ENCODE results near the gene YES1.
"Not testable (repeated sequence)": the region's sequence is repeated elsewhere in the genome, so short reads cannot be mapped to it uniquely, and the experiment has no call there.

YES1 gene

DNA sequence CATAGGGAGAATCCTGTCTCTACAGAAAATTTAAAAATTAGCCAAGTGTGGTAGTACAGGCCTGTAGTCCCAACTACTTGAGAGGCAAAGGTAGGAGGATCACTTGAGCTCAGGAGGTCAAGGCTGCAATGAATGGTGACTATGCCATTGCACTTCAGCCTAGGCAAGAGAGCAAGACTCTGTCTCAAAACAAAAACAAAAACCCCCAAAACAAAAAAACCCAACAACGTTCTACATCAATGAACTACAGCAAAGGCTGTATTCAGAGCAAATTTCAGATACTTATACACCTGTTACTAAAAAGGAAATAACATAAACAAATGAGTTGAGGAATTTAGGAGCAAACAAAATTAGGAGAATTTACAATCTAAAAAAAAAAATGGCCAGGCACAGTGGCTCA lies 22.6 kb downstream of the YES1 start:
- TF ChIP-seq, protein P1, sequence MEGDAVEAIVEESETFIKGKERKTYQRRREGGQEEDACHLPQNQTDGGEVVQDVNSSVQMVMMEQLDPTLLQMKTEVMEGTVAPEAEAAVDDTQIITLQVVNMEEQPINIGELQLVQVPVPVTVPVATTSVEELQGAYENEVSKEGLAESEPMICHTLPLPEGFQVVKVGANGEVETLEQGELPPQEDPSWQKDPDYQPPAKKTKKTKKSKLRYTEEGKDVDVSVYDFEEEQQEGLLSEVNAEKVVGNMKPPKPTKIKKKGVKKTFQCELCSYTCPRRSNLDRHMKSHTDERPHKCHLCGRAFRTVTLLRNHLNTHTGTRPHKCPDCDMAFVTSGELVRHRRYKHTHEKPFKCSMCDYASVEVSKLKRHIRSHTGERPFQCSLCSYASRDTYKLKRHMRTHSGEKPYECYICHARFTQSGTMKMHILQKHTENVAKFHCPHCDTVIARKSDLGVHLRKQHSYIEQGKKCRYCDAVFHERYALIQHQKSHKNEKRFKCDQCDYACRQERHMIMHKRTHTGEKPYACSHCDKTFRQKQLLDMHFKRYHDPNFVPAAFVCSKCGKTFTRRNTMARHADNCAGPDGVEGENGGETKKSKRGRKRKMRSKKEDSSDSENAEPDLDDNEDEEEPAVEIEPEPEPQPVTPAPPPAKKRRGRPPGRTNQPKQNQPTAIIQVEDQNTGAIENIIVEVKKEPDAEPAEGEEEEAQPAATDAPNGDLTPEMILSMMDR (IDR thresholded peaks at IDR 0.05; ENCODE audit: insufficient read depth, low read length, poor library complexity, severe bottlenecking) = no peak
- no peak overlapping the region for H3K4me3 ChIP-seq (replicated peaks; ENCODE audit: low read depth, low read length)
- no peaks in the 10 kb centered on the region for H3K36me3 ChIP-seq (ENCODE audit: control insufficient read depth, insufficient read depth, low read length)
- no peak for DNase-seq (ENCODE audit: extremely low read depth, insufficient read length)
- H3K27me3 ChIP-seq (replicated peaks; ENCODE audit: control insufficient read depth, insufficient read depth, low read length) = no peaks in the 10 kb centered on the region

DNA sequence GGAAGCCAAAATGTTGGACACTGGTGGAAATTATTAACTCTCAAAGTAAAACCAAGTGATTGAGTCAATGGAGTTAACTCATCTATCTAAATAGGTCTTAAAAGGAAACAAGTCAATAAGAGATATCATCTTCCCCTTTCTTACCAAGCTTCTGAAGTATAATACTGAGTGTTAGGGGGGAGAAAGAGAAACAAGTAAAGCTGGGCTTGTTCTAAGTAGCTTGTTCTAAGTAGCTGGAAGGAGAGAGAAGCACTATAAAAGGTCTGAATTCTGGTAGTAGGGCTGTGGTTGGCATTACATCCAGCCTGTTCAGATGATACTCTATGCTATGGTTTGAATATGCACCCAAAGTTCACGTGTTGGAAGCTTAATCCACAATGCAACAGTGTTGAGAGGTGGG lies 26.8 kb downstream of the YES1 start:
- H3K36me3 ChIP-seq (ENCODE audit: control insufficient read depth, insufficient read depth, low read length) = no peaks in the 10 kb centered on the region

DNA sequence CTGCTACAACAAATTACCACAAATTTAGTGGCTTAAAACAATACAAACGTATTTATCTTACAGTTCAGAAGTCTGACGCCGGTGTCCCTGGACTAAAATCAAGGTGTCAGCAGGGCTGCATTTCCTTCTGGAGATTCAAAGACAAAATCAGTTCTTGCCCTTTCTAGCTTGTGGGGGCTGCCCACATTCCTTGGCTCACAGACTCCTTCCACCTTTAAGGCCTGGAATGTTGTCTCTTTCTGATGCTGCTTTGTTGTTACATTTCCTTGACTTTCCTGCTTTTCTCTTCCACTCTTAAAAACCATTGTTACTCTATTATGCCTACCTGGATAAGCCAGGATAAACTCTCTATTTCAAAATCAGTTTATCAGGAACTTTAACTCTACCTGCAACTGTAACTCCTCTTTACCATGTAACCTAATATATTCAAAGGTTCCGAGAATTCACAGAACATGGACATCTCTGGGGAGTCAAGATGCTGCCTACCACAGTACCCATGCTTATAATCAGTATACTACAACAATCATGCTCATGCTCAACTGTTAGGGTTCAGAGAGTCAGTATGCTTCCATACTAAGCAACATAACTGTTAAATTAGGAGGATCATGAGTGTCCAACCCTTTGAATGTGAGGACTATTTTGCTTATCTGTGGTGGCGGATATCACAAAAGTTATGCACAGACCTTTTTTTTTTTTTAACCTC lies 27.4 kb downstream of the YES1 start:
- no peaks in the 10 kb centered on the region for H3K36me3 ChIP-seq (ENCODE audit: control insufficient read depth, insufficient read depth, low read length)

More for the DNA sequence above, 26.8 kb downstream of the YES1 start:
- no peaks in the 10 kb centered on the region for H3K27me3 ChIP-seq (replicated peaks; ENCODE audit: control insufficient read depth, insufficient read depth, low read length)
- H3K4me3 ChIP-seq (replicated peaks; ENCODE audit: low read depth, low read length) = no peak overlapping the region
- no peak for DNase-seq (ENCODE audit: extremely low read depth, insufficient read length)
- TF ChIP-seq, protein P1 (IDR thresholded peaks at IDR 0.05; ENCODE audit: insufficient read depth, low read length, poor library complexity, severe bottlenecking) = no peak

DNA sequence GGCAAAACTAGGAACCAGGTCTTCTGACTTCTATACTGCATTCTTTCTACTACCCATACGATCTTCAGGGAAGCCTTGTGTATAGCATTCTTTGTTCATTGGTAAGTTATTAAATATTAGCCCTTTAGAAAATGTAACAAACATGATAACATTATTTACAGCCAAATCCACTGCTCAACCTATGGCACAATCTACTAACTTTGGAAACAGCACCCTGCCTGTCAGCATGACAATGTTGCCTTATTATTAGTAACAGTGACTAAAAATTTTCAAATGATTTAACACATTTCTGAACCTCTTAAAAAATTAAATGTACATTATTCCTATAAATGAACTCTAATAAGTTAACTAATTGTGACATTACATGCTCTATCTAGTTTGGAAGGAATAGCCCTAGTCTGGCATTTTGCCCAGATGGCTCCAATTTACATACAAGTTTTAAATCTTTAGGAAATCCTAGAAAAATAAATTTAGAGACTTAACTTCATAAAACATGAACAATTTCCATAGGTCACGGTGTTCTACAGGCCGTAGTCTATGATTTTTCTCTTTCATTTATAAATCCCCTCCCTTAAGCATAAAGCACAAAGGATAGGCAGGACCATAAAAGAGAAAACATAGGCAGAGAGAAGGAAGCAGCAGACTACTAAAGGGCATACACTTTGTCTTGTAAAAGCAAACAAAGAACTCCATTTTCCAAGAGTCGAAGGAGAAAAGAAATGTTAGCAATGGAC lies 33.7 kb downstream of the YES1 start:
- Histone ChIP-seq H3K4me3 (replicated peaks; ENCODE audit: low read depth, low read length) (no peak overlapping the region), H3K36me3 (ENCODE audit: control insufficient read depth, insufficient read depth, low read length) (no peaks in the 10 kb centered on the region), H3K27me3 (replicated peaks; ENCODE audit: control insufficient read depth, insufficient read depth, low read length) (no peaks in the 10 kb centered on the region)
- TF ChIP-seq, protein P1 (IDR thresholded peaks at IDR 0.05; ENCODE audit: insufficient read depth, low read length, poor library complexity, severe bottlenecking) = no peak
- no peak for DNase-seq (ENCODE audit: extremely low read depth, insufficient read length)

More for the DNA sequence above, 27.4 kb downstream of the YES1 start:
- no peak for DNase-seq (ENCODE audit: extremely low read depth, insufficient read length)
- TF ChIP-seq, protein P1 (IDR thresholded peaks at IDR 0.05; ENCODE audit: insufficient read depth, low read length, poor library complexity, severe bottlenecking) = no peak
- Histone ChIP-seq H3K27me3 (replicated peaks; ENCODE audit: control insufficient read depth, insufficient read depth, low read length) (no peaks in the 10 kb centered on the region), H3K4me3 (replicated peaks; ENCODE audit: low read depth, low read length) (no peak overlapping the region)

DNA sequence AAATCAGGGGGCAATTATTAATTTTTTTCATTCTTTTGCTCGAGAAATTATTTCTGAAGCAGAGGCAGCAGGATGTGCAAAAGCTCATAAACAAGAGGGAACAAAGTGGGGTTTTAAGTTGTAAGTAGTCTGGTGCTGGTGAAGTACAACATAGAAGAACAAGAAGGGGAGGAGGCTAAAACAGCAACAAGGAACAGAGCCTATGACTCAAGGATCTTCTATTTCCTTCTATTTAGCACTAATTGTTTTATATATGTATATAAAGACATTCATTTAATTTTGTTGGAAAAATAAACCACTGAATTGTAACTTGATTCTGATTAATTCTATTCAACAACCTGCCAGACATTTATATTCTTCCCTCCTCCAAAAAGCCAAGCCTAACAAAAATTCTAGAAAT lies 35.0 kb downstream of the YES1 start:
- TF ChIP-seq, protein P1 (IDR thresholded peaks at IDR 0.05; ENCODE audit: insufficient read depth, low read length, poor library complexity, severe bottlenecking) = no peak
- no peak overlapping the region for H3K4me3 ChIP-seq (replicated peaks; ENCODE audit: low read depth, low read length)
- H3K27me3 ChIP-seq (replicated peaks; ENCODE audit: control insufficient read depth, insufficient read depth, low read length) = no peaks in the 10 kb centered on the region
- no peaks in the 10 kb centered on the region for H3K36me3 ChIP-seq (ENCODE audit: control insufficient read depth, insufficient read depth, low read length)
- no peak for DNase-seq (ENCODE audit: extremely low read depth, insufficient read length)

DNA sequence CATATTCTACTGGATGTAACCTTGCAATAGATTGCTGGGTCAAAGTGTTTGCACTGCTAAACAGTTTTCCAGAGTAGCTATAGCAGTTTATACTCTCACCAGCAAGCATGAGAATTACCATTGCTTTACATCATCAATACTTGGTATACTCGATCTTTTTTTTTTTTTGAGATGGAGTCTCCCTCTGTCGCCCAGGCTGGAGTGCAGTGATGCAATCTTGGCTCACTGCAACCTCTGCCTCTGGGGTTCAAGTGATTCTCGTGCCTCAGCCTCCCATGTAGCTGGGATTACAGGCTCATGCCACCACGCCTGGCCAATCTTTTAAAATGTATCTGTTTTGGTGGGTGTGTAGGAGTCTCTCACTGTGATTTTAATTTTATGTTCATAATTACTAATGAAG lies 36.0 kb downstream of the YES1 start:
- H3K27me3 ChIP-seq (replicated peaks; ENCODE audit: control insufficient read depth, insufficient read depth, low read length); H3K36me3 ChIP-seq (ENCODE audit: control insufficient read depth, insufficient read depth, low read length); H3K4me3 ChIP-seq (replicated peaks; ENCODE audit: low read depth, low read length); DNase-seq (ENCODE audit: extremely low read depth, insufficient read length): not testable (repeated sequence)
